ENCODE measurements around the gene EPPIN. TPM values are rescaled to one million over a fixed set of nuclear protein-coding genes. Genes with fewer than 3 reads are reported as not detected.

Gene EPPIN
- total RNA-seq, 2 donors from 2014 or later = not detected

Small RNA genes within 50 kb of the gene (small RNA-seq; reads per million reads assigned to genes)
- gene AL031663.1 = not detected
- not detected for gene HSPD1P21
- gene RNA5SP485 = not detected

Other genes with a start within 250 kb of the EPPIN start
- gene RBPJL, start 240.6 kb downstream of the EPPIN start, total RNA-seq = 100 to 1,000 TPM; 306 to 837 TPM
- gene MATN4, start 239.1 kb downstream of the EPPIN start, total RNA-seq = 1 to 10 TPM; 4.9 to 5.3 TPM
- 10 to 100 TPM; 62.0 to 97.6 TPM for gene SDC4, start 199.0 kb downstream of the EPPIN start, total RNA-seq
- 10 to 100 TPM; 14.2 to 15.3 TPM for gene SYS1, start 184.2 kb downstream of the EPPIN start, total RNA-seq
- not detected for gene TP53TG5, start 169.1 kb downstream of the EPPIN start, total RNA-seq
- 10 to 100 TPM; 10.5 to 20.5 TPM for gene DBNDD2, start 139.1 kb downstream of the EPPIN start, total RNA-seq
- gene PIGT, start 131.3 kb downstream of the EPPIN start, total RNA-seq = 10 to 100 TPM; 38.6 to 50.3 TPM
- 10 to 100 TPM in 1 of 2 donors, 1 to 10 TPM in 1; 3.0 to 11.9 TPM for gene WFDC2, start 77.6 kb downstream of the EPPIN start, total RNA-seq
- not detected for gene SPINT3, start 31.8 kb downstream of the EPPIN start, total RNA-seq
- gene WFDC6, start 7.9 kb downstream of the EPPIN start, total RNA-seq = not detected
- gene WFDC8, start 31.9 kb upstream of the EPPIN start, total RNA-seq = not detected
- gene WFDC10A, start 82.3 kb upstream of the EPPIN start, total RNA-seq = not detected
- not detected for gene WFDC9, start 83.9 kb upstream of the EPPIN start, total RNA-seq
- gene WFDC11, start 122.8 kb upstream of the EPPIN start, total RNA-seq = not detected
- gene WFDC13, start 154.6 kb upstream of the EPPIN start, total RNA-seq = not detected
- gene WFDC10B, start 157.6 kb upstream of the EPPIN start, total RNA-seq = not detected
- not detected for gene SPINT4, start 174.9 kb upstream of the EPPIN start, total RNA-seq
- gene WFDC3, start 244.5 kb upstream of the EPPIN start, total RNA-seq = not detected
- 10 to 100 TPM; 14.8 to 18.9 TPM for gene DNTTIP1, start 244.6 kb upstream of the EPPIN start, total RNA-seq